Endothelial cell of umbilical vein (primary cell): ENCODE measurements around the gene RRP1. TPM values are rescaled to one million over a fixed set of nuclear protein-coding genes. Genes with fewer than 3 reads are reported as not detected.

Experiments
- BruUV-seq: library from RNA; stranded (reverse); fragments of 400-500 nt; replicated peaks from 2 replicates; lab custom pipeline; 2021; lab: Mats Ljungman, UMichigan
- CTCF ChIA-PET: fragments of 300-600, 350-600 bp; sonication (Branson Sonifier 250); formaldehyde crosslinking; loops from one replicate; lab custom pipeline; 2021; ENCODE audit warnings: antibody characterized with exemption, inconsistent platforms; lab: Charles Lee
- POLR2A ChIA-PET: fragments of 300-600, 350-600 bp; sonication (Branson Sonifier 250); formaldehyde crosslinking; loops from one replicate; lab custom pipeline; 2021; ENCODE audit warnings: antibody characterized with exemption, inconsistent platforms; lab: Charles Lee
- DNase-seq: peaks from one replicate; pipeline ENCODE4 v3.0.0-alpha.2; 2011; ENCODE audit warnings: low read depth, low spot score
- FAIRE-seq: peaks from 2 replicates; lab custom pipeline; 2011; peaks lifted over from hg19 to GRCh38; lab: Jason Lieb, UNC
- H2AFZ ChIP-seq: 2 replicates; pipeline ENCODE4 v1.6.0; 2012; ENCODE audit warnings: low read depth, low read length, control low read depth, inconsistent platforms
- H3K27ac ChIP-seq: 2 replicates; pipeline ENCODE4 v1.5.1; 2011; ENCODE audit warnings: low read depth, mild to moderate bottlenecking, control low read depth, low read length, moderate library complexity; ENCODE audit not compliant: insufficient read depth
- H3K27me3 ChIP-seq, 2 experiments: 2 replicates each; pipeline versions ENCODE4 v1.6.0 to v1.6.1; 2011; ENCODE audit warnings: low read length in 2 of 2, mixed read lengths in 1 of 2; ENCODE audit not compliant: control insufficient read depth in 2 of 2, insufficient read depth in 2 of 2
- H3K36me3 ChIP-seq, 2 experiments: 2 replicates in 1 of 2; 3 replicates in 1 of 2; pipeline ENCODE4 v1.5.1; 2011; ENCODE audit warnings: low read length in 2 of 2, mild to moderate bottlenecking in 1 of 2, moderate library complexity in 1 of 2; ENCODE audit not compliant: control insufficient read depth in 2 of 2, insufficient read depth in 2 of 2; ENCODE audit errors: extremely low read depth in 1 of 2
- H3K4me1 ChIP-seq: 3 replicates; pipeline ENCODE4 v1.5.1; 2011; ENCODE audit warnings: mild to moderate bottlenecking, low read length; ENCODE audit not compliant: control insufficient read depth, insufficient read depth; ENCODE audit errors: extremely low read depth
- H3K4me2 ChIP-seq: 2 replicates; pipeline ENCODE4 v1.6.1; 2011; ENCODE audit warnings: low read length, control low read depth, mixed read lengths; ENCODE audit not compliant: insufficient read depth
- H3K4me3 ChIP-seq, 3 experiments: fragments of 200-600 bp in 1 of 3; sonication (generic), shearing (Covaris generic) in 1 of 3; replicated peaks in 1 of 3; 2 replicates each; pipeline ENCODE4 v1.5.1; 2011 to 2016; ENCODE audit warnings: control low read depth in 3 of 3, low read length in 3 of 3, mild to moderate bottlenecking in 2 of 3, inconsistent platforms in 1 of 3, low read depth in 1 of 3, moderate library complexity in 1 of 3; ENCODE audit not compliant: insufficient read depth in 1 of 3
- H3K79me2 ChIP-seq: 2 replicates; pipeline ENCODE4 v1.6.0; 2012; ENCODE audit warnings: low read length, inconsistent platforms; ENCODE audit not compliant: control insufficient read depth, insufficient read depth
- H3K9ac ChIP-seq: replicated peaks from 2 replicates; pipeline ENCODE3; 2011; ENCODE audit warnings: low read length, control low read depth; ENCODE audit not compliant: insufficient read depth; ENCODE audit errors: extremely low read depth
- H3K9me1 ChIP-seq: replicated peaks from 3 replicates; pipeline ENCODE4 v1.6.0; 2011; ENCODE audit warnings: mild to moderate bottlenecking, low read length; ENCODE audit not compliant: control insufficient read depth, insufficient read depth; ENCODE audit errors: extremely low read depth
- H3K9me3 ChIP-seq: replicated peaks from 2 replicates; pipeline ENCODE4 v1.5.1; 2012; ENCODE audit warnings: low read length, inconsistent platforms; ENCODE audit not compliant: control insufficient read depth, insufficient read depth
- H4K20me1 ChIP-seq: replicated peaks from 2 replicates; pipeline ENCODE3; 2011; ENCODE audit warnings: mild to moderate bottlenecking, low read length; ENCODE audit not compliant: control insufficient read depth, insufficient read depth; ENCODE audit errors: extremely low read depth
- EZH2 ChIP-seq: IDR thresholded peaks from 2 replicates; pipeline ENCODE4 v1.6.1; 2012; ENCODE audit warnings: borderline replicate concordance, low read depth, mild to moderate bottlenecking, moderate library complexity, low read length, inconsistent platforms; ENCODE audit not compliant: severe bottlenecking
- FOS ChIP-seq: IDR thresholded peaks from 2 replicates; pipeline ENCODE4 v1.6.1; 2011; ENCODE audit warnings: mild to moderate bottlenecking, low read length, moderate library complexity, borderline replicate concordance; ENCODE audit not compliant: insufficient read depth
- GATA2 ChIP-seq: IDR thresholded peaks from 2 replicates; pipeline ENCODE4 v1.7.0; 2011; ENCODE audit warnings: low read depth, mild to moderate bottlenecking, moderate library complexity, mixed read lengths, low read length; ENCODE audit not compliant: insufficient read length, insufficient read depth
- JUN ChIP-seq: IDR thresholded peaks from 2 replicates; pipeline ENCODE4 v1.6.1; 2011; ENCODE audit warnings: borderline replicate concordance, low read depth; ENCODE audit not compliant: insufficient read length, insufficient read depth
- MYC ChIP-seq: IDR thresholded peaks from one replicate; pipeline ENCODE4 v1.6.1; 2011; ENCODE audit warnings: mild to moderate bottlenecking, low read depth, low read length
- POLR2AphosphoS5 ChIP-seq: IDR thresholded peaks from 2 replicates; pipeline ENCODE4 v1.6.1; 2012; ENCODE audit warnings: low read depth, mild to moderate bottlenecking, control low read depth, low read length, moderate library complexity; ENCODE audit not compliant: insufficient read depth
- dilution Hi-C: fragments of 300-500 bp; cut with MboI; formaldehyde crosslinking; loops from one replicate; pipeline ENCODE4 v1.15.0; 2019; ENCODE audit warnings: low sequenced_read_pairs; ENCODE audit not compliant: extremely low pct_ligation_motif_present
- intact Hi-C: fragments of 100-400 bp; cut with micrococcal nuclease; formaldehyde crosslinking; loops from one replicate; pipeline ENCODE4 v1.10.0; 2022
- polyA plus RNA-seq, 4 experiments: library from polyadenylated mRNA; depleted of rRNA in 3 of 4; stranded (reverse) in 3 of 4; unstranded in 1 of 4; fragments of >200 nt; gene quantifications; 2 replicates each; pipeline versions ENCODE4 v1.2.1 to v1.2.3, GENCODE V29; 2011 to 2012; ENCODE audit warnings: missing spikeins in 1 of 4
- total RNA-seq: library from RNA; stranded (reverse); gene quantifications from 2 replicates; pipeline ENCODE4 v1.2.3, GENCODE V29; 2021
- TF ChIP-seq, protein P1 (sequence below): IDR thresholded peaks from 2 replicates; pipeline ENCODE4 v1.6.1; 2011; ENCODE audit not compliant: insufficient read depth, insufficient read length
- TF ChIP-seq, protein P2 (sequence below), 2 donors: IDR thresholded peaks; 1 replicate in 1 of 2; 2 replicates in 1 of 2; pipeline ENCODE4 v1.5.1; 2011; ENCODE audit warnings: low read length in 2 of 2, mild to moderate bottlenecking in 2 of 2, moderate library complexity in 2 of 2, control low read depth in 1 of 2, inconsistent platforms in 1 of 2, low read depth in 1 of 2; ENCODE audit not compliant: insufficient read depth in 1 of 2; ENCODE audit errors: extremely low read depth in 1 of 2

Gene RRP1
- total and polyA plus RNA-seq, 2 donors (not counting 3 experiments of a cell fraction or from before 2014, with no cell fraction given) = 15.2 to 36.3 TPM

DNA sequence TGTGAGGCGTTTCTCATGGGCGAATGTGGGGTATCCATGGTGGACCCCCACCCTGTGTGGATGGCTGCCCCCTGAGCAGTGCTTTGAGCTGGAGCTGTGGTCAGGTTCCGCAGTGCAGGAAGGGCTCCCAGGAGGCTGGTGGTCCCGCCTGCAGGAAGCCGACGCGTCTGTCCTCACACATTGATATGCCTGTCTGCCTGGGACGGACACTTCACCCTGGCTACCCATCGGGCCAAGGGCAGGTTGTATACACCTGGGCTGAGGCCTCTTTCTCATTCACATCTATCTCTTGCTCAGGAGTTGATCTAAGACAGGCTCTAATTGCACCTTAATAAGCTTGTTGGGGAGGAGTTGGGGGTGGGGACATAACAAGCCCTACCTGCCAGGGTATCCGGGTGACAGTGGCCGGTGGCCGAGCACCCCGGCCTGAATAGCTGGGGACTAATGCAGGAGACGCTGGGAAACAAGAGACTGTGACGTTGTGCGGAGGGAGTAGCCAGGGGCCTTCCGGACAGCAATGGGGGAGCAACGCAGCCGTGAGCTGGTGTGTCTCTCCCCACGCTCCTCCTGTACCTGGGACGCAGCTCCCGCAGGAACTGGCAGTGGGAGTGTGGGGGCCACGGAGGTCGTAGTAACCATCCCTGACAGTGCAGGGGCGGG lies 48.8 kb upstream of the RRP1 start:
- dilution Hi-C loops = no loop called here
- no peak overlapping the region for H3K4me2 ChIP-seq
- H3K4me1 ChIP-seq = no peaks in the 10 kb centered on the region
- intact Hi-C loops = no loop called here
- CTCF ChIA-PET = interaction anchor here (0.8 to 1.2 kb wide), 2 partner anchors 12 to 235 kb away, joined by 3 to 7 read pairs; no protein-coding TSS in a partner anchor
- BruUV-seq = no TSS peak
- H2AFZ ChIP-seq = no peak overlapping the region
- H3K27me3 ChIP-seq = no peaks in the 10 kb centered on the region
- no peak for TF ChIP-seq MYC
- no peak for TF ChIP-seq JUN
- TF ChIP-seq POLR2AphosphoS5 = no peak
- no peak for TF ChIP-seq GATA2
- TF ChIP-seq, protein P1, sequence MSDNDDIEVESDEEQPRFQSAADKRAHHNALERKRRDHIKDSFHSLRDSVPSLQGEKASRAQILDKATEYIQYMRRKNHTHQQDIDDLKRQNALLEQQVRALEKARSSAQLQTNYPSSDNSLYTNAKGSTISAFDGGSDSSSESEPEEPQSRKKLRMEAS = no peak
- no peak for TF ChIP-seq EZH2
- TF ChIP-seq FOS = no peak
- TF ChIP-seq, protein P2, sequence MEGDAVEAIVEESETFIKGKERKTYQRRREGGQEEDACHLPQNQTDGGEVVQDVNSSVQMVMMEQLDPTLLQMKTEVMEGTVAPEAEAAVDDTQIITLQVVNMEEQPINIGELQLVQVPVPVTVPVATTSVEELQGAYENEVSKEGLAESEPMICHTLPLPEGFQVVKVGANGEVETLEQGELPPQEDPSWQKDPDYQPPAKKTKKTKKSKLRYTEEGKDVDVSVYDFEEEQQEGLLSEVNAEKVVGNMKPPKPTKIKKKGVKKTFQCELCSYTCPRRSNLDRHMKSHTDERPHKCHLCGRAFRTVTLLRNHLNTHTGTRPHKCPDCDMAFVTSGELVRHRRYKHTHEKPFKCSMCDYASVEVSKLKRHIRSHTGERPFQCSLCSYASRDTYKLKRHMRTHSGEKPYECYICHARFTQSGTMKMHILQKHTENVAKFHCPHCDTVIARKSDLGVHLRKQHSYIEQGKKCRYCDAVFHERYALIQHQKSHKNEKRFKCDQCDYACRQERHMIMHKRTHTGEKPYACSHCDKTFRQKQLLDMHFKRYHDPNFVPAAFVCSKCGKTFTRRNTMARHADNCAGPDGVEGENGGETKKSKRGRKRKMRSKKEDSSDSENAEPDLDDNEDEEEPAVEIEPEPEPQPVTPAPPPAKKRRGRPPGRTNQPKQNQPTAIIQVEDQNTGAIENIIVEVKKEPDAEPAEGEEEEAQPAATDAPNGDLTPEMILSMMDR (IDR thresholded peaks at IDR 0.05; ENCODE audit: extremely low read depth in 1 of 2, insufficient read depth in 1 of 2, low read depth in 1 of 2, low read length in 2 of 2) = no peak
- no peaks in the 10 kb centered on the region for H4K20me1 ChIP-seq
- peaks cover 0 to 5% of the 10 kb centered on the region in 2 experiments for H3K36me3 ChIP-seq
- H3K9me3 ChIP-seq = no peaks in the 10 kb centered on the region
- no peak overlapping the region for H3K9ac ChIP-seq
- no peak for FAIRE-seq
- DNase-seq = no peak
- H3K79me2 ChIP-seq = no peaks in the 10 kb centered on the region
- no peak overlapping the region for H3K27ac ChIP-seq
- H3K9me1 ChIP-seq = no peaks in the 10 kb centered on the region
- no peak overlapping the region for H3K4me3 ChIP-seq
- POLR2A ChIA-PET = no interaction called here
